ENCODE results near the gene RGR.

RGR gene

DNA sequence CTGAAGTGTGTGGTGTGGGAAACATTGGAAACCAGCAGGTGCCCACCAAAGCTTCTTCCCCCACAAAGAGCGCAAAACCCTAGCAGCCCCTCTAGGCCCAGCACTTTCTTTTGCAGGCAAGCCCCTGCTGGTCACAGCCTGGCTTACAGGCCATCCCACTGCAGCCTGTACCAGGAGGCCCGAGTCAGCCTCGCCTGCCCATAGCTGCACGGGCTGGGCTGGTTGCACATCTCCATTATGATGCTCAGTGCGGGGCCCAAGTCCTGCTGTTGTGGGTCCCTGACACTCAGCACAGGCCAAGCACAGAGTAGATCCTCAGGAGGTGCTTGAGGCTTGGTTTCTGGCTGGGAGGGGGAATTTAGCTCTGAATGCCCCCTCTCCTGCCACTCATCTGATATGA is 42.5 kb upstream of the RGR start:
- H3K9me3 ChIP-seq (ENCODE audit: control insufficient read depth, low read length): no peaks in the 10 kb centered on the region
- no peak overlapping the region for H2BK12ac ChIP-seq (ENCODE audit: low read length in 2 of 2)
- no peak overlapping the region for H4K91ac ChIP-seq (ENCODE audit: low read length)
- H2BK120ac ChIP-seq (ENCODE audit: low read depth, low read length): no peak overlapping the region
- WGBS: 74% methylated on average over 5 of the region's 5 CpGs
- H2AFZ ChIP-seq (ENCODE audit: low read depth, low read length): no peak overlapping the region
- no peak overlapping the region for H2BK15ac ChIP-seq (ENCODE audit: low read depth, poor library complexity, severe bottlenecking)
- no peak overlapping the region for H3K4ac ChIP-seq (ENCODE audit: low read depth in 1 of 2, low read length in 2 of 2)
- H2AK5ac ChIP-seq (ENCODE audit: low read length, severe bottlenecking): no peak overlapping the region
- H3K4me3 ChIP-seq (ENCODE audit: insufficient read depth in 1 of 2, low read depth in 1 of 2, low read length in 2 of 2): no peak overlapping the region
- H3K23ac ChIP-seq (ENCODE audit: low read length in 2 of 2): peak overlapping the region in 1 of 2 experiments; percentile 43
- H3K4me1 ChIP-seq (ENCODE audit: control insufficient read depth, insufficient read depth, low read depth, low read length): no peaks in the 10 kb centered on the region
- no peak overlapping the region for H3K14ac ChIP-seq (ENCODE audit: low read length in 2 of 2)
- H2BK5ac ChIP-seq (ENCODE audit: low read depth, low read length, poor library complexity, severe bottlenecking): no peak overlapping the region
- peaks cover 6 to 58% of the 10 kb centered on the region in 2 experiments for H3K27me3 ChIP-seq (ENCODE audit: control insufficient read depth in 1 of 2, insufficient read depth in 1 of 2, low read length in 2 of 2)
- no peak overlapping the region for H3K18ac ChIP-seq (ENCODE audit: low read depth in 1 of 2, low read length in 2 of 2)
- H4K8ac ChIP-seq (ENCODE audit: low read length): no peak overlapping the region
- H3K36me3 ChIP-seq (ENCODE audit: control insufficient read depth in 1 of 2, insufficient read depth in 2 of 2, low read depth in 1 of 2, low read length in 2 of 2): no peaks in the 10 kb centered on the region
- H3K9ac ChIP-seq (ENCODE audit: low read length): no peak overlapping the region
- H3K4me2 ChIP-seq (ENCODE audit: low read length, poor library complexity, severe bottlenecking): no peak overlapping the region
- no peaks in the 10 kb centered on the region for H3K79me1 ChIP-seq (replicated peaks; ENCODE audit: low read length, poor library complexity, severe bottlenecking)
- no peak for DNase-seq
- H3K27ac ChIP-seq (ENCODE audit: low read length, poor library complexity, severe bottlenecking): no peak overlapping the region

DNA sequence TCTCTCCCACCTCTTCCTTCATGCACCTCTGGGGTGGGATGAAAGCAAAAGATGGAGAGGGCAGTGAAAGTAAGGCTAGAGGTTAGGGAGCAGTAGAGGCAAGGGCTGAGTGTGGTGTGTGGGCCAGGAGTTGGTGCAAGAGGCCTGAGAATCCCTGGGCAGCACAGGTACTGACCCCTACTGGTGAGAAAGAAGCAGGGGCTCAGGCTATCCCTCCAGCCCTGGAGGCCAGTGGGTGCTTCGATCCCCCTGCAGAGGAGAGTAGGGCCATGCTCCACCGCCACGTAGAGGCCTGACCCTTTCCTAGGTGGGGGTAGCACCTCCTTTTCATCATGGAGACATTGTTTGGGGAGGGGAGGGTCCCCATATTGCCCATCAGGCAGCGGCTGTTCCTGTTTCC is 40.7 kb upstream of the RGR start:
- Histone ChIP-seq H3K18ac (ENCODE audit: low read depth in 1 of 2, low read length in 2 of 2) (no peak overlapping the region), H2AK5ac (ENCODE audit: low read length, severe bottlenecking) (no peak overlapping the region), H2AFZ (ENCODE audit: low read depth, low read length) (no peak overlapping the region), H3K4me2 (ENCODE audit: low read length, poor library complexity, severe bottlenecking) (no peak overlapping the region), H3K4me1 (ENCODE audit: control insufficient read depth, insufficient read depth, low read depth, low read length) (no peaks in the 10 kb centered on the region), H3K9ac (ENCODE audit: low read length) (no peak overlapping the region), H3K4me3 (ENCODE audit: insufficient read depth in 1 of 2, low read depth in 1 of 2, low read length in 2 of 2) (no peak overlapping the region), H2BK120ac (ENCODE audit: low read depth, low read length) (no peak overlapping the region), H2BK15ac (ENCODE audit: low read depth, poor library complexity, severe bottlenecking) (no peak overlapping the region), H2BK12ac (ENCODE audit: low read length in 2 of 2) (no peak overlapping the region), H3K4ac (ENCODE audit: low read depth in 1 of 2, low read length in 2 of 2) (no peak overlapping the region), H3K9me3 (ENCODE audit: control insufficient read depth, low read length) (no peaks in the 10 kb centered on the region), H3K27ac (ENCODE audit: low read length, poor library complexity, severe bottlenecking) (no peak overlapping the region), H3K79me1 (replicated peaks; ENCODE audit: low read length, poor library complexity, severe bottlenecking) (no peaks in the 10 kb centered on the region), H3K27me3 (ENCODE audit: control insufficient read depth in 1 of 2, insufficient read depth in 1 of 2, low read length in 2 of 2) (peaks cover 0 to 52% of the 10 kb centered on the region in 2 experiments), H3K23ac (ENCODE audit: low read length in 2 of 2) (no peak overlapping the region), H3K36me3 (ENCODE audit: control insufficient read depth in 1 of 2, insufficient read depth in 2 of 2, low read depth in 1 of 2, low read length in 2 of 2) (no peaks in the 10 kb centered on the region), H2BK5ac (ENCODE audit: low read depth, low read length, poor library complexity, severe bottlenecking) (no peak overlapping the region), H3K14ac (ENCODE audit: low read length in 2 of 2) (no peak overlapping the region), H4K8ac (ENCODE audit: low read length) (no peak overlapping the region), H4K91ac (ENCODE audit: low read length) (no peak overlapping the region)
- 75% methylated on average over 4 of the region's 4 CpGs for WGBS
- DNase-seq: no peak

DNA sequence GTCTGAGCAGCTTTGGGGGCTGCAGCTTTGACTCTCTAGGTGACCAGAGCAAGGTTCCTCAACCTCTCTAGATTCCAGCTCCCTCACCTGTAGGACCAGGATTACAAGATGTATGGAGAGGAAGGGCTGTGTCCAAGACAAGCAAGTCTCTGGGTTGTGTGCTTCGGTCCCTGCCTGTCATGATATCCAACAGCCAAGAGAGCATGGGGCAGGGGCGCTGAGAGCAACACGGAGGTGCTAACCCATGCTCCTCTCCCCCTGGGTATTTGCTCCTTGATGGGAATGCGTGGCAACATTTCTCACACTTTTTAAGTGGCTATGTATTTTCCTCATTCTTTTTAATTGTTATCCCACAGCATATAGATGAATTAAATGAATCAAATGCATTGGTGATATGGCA is 40.2 kb upstream of the RGR start:
- no peak overlapping the region for H3K27ac ChIP-seq (ENCODE audit: low read length, poor library complexity, severe bottlenecking)
- H3K4me2 ChIP-seq (ENCODE audit: low read length, poor library complexity, severe bottlenecking): no peak overlapping the region
- no peak overlapping the region for H3K4me3 ChIP-seq (ENCODE audit: insufficient read depth in 1 of 2, low read depth in 1 of 2, low read length in 2 of 2)
- H4K8ac ChIP-seq (ENCODE audit: low read length): no peak overlapping the region
- no peaks in the 10 kb centered on the region for H3K36me3 ChIP-seq (ENCODE audit: control insufficient read depth in 1 of 2, insufficient read depth in 2 of 2, low read depth in 1 of 2, low read length in 2 of 2)
- no peak overlapping the region for H2AK5ac ChIP-seq (ENCODE audit: low read length, severe bottlenecking)
- no peaks in the 10 kb centered on the region for H3K9me3 ChIP-seq (ENCODE audit: control insufficient read depth, low read length)
- no peaks in the 10 kb centered on the region for H3K4me1 ChIP-seq (ENCODE audit: control insufficient read depth, insufficient read depth, low read depth, low read length)
- no peak overlapping the region for H2AFZ ChIP-seq (ENCODE audit: low read depth, low read length)
- DNase-seq: no peak
- H3K9ac ChIP-seq (ENCODE audit: low read length): no peak overlapping the region
- H3K23ac ChIP-seq (ENCODE audit: low read length in 2 of 2): no peak overlapping the region
- 88% methylated on average over 4 of the region's 4 CpGs for WGBS
- no peak overlapping the region for H2BK12ac ChIP-seq (ENCODE audit: low read length in 2 of 2)
- no peak overlapping the region for H4K91ac ChIP-seq (ENCODE audit: low read length)
- H3K4ac ChIP-seq (ENCODE audit: low read depth in 1 of 2, low read length in 2 of 2): no peak overlapping the region
- no peaks in the 10 kb centered on the region for H3K79me1 ChIP-seq (replicated peaks; ENCODE audit: low read length, poor library complexity, severe bottlenecking)
- no peak overlapping the region for H2BK120ac ChIP-seq (ENCODE audit: low read depth, low read length)
- H3K18ac ChIP-seq (ENCODE audit: low read depth in 1 of 2, low read length in 2 of 2): no peak overlapping the region
- no peak overlapping the region for H2BK15ac ChIP-seq (ENCODE audit: low read depth, poor library complexity, severe bottlenecking)
- H2BK5ac ChIP-seq (ENCODE audit: low read depth, low read length, poor library complexity, severe bottlenecking): no peak overlapping the region
- H3K14ac ChIP-seq (ENCODE audit: low read length in 2 of 2): no peak overlapping the region
- H3K27me3 ChIP-seq (ENCODE audit: control insufficient read depth in 1 of 2, insufficient read depth in 1 of 2, low read length in 2 of 2): peaks cover 0 to 48% of the 10 kb centered on the region in 2 experiments

GRCh38 chr10:84205049-84205852 is 39.6 kb upstream of the RGR start:
- Histone ChIP-seq H3K4me1 (ENCODE audit: control insufficient read depth, insufficient read depth, low read depth, low read length) (no peaks in the 10 kb centered on the region), H2AFZ (ENCODE audit: low read depth, low read length) (no peak overlapping the region), H4K91ac (ENCODE audit: low read length) (no peak overlapping the region), H2BK120ac (ENCODE audit: low read depth, low read length) (no peak overlapping the region), H3K27me3 (ENCODE audit: control insufficient read depth in 1 of 2, insufficient read depth in 1 of 2, low read length in 2 of 2) (peaks cover 0 to 44% of the 10 kb centered on the region in 2 experiments), H2BK15ac (ENCODE audit: low read depth, poor library complexity, severe bottlenecking) (no peak overlapping the region), H3K4me3 (ENCODE audit: insufficient read depth in 1 of 2, low read depth in 1 of 2, low read length in 2 of 2) (no peak overlapping the region), H2AK5ac (ENCODE audit: low read length, severe bottlenecking) (no peak overlapping the region), H2BK5ac (ENCODE audit: low read depth, low read length, poor library complexity, severe bottlenecking) (no peak overlapping the region), H3K23ac (ENCODE audit: low read length in 2 of 2) (no peak overlapping the region), H3K14ac (ENCODE audit: low read length in 2 of 2) (no peak overlapping the region), H2BK12ac (ENCODE audit: low read length in 2 of 2) (no peak overlapping the region), H3K4ac (ENCODE audit: low read depth in 1 of 2, low read length in 2 of 2) (no peak overlapping the region), H3K79me1 (replicated peaks; ENCODE audit: low read length, poor library complexity, severe bottlenecking) (no peaks in the 10 kb centered on the region), H3K27ac (ENCODE audit: low read length, poor library complexity, severe bottlenecking) (no peak overlapping the region), H4K8ac (ENCODE audit: low read length) (no peak overlapping the region), H3K9me3 (ENCODE audit: control insufficient read depth, low read length) (no peaks in the 10 kb centered on the region), H3K9ac (ENCODE audit: low read length) (no peak overlapping the region), H3K4me2 (ENCODE audit: low read length, poor library complexity, severe bottlenecking) (no peak overlapping the region), H3K36me3 (ENCODE audit: control insufficient read depth in 1 of 2, insufficient read depth in 2 of 2, low read depth in 1 of 2, low read length in 2 of 2) (no peaks in the 10 kb centered on the region), H3K18ac (ENCODE audit: low read depth in 1 of 2, low read length in 2 of 2) (no peak overlapping the region)
- 37% methylated on average over 7 of the region's 8 CpGs for WGBS
- peak; percentile 44 for DNase-seq
